Adipocyte (in vitro differentiated cells): Measurements from ENCODE around the gene TOR1AIP2.

Source experiments
- DNase-seq: peaks from one replicate; pipeline ENCODE4 v3.0.0-alpha.2; 2015; ENCODE audit warnings: low read depth
- H3K27me3 ChIP-seq: replicated peaks from 2 replicates; pipeline ENCODE4 v1.7.0; 2013; ENCODE audit warnings: mild to moderate bottlenecking, low read length, moderate library complexity; ENCODE audit not compliant: control insufficient read depth, insufficient read depth
- H3K36me3 ChIP-seq: 2 replicates; pipeline ENCODE4 v1.7.0; 2013; ENCODE audit warnings: low read length, mild to moderate bottlenecking, moderate library complexity; ENCODE audit not compliant: control insufficient read depth, insufficient read depth, severe bottlenecking
- H3K4me1 ChIP-seq: 2 replicates; pipeline ENCODE4 v1.7.0; 2013; ENCODE audit warnings: mild to moderate bottlenecking, low read length, moderate library complexity; ENCODE audit not compliant: control insufficient read depth, insufficient read depth
- H3K4me3 ChIP-seq: 2 replicates; pipeline ENCODE4 v1.7.0; 2013; ENCODE audit warnings: mild to moderate bottlenecking, low read length, moderate library complexity
- H3K9ac ChIP-seq: 2 replicates; pipeline ENCODE4 v1.7.0; 2013; ENCODE audit warnings: mild to moderate bottlenecking, low read length, moderate library complexity
- H3K9me3 ChIP-seq: 2 replicates; pipeline ENCODE4 v1.7.0; 2013; ENCODE audit warnings: mild to moderate bottlenecking, low read length, moderate library complexity; ENCODE audit not compliant: control insufficient read depth

Gene TOR1AIP2

GRCh38 chr1:179910934-179911333 is 33.3 kb upstream of the TOR1AIP2 start:
- H3K9ac ChIP-seq, result no peak overlapping the region
- no peaks in the 10 kb centered on the region for H3K27me3 ChIP-seq
- no peaks in the 10 kb centered on the region for H3K4me1 ChIP-seq
- H3K36me3 ChIP-seq, result peaks cover 80% of the 10 kb centered on the region
- H3K9me3 ChIP-seq, result no peaks in the 10 kb centered on the region
- no peak for DNase-seq
- H3K4me3 ChIP-seq, result no peak overlapping the region

DNA sequence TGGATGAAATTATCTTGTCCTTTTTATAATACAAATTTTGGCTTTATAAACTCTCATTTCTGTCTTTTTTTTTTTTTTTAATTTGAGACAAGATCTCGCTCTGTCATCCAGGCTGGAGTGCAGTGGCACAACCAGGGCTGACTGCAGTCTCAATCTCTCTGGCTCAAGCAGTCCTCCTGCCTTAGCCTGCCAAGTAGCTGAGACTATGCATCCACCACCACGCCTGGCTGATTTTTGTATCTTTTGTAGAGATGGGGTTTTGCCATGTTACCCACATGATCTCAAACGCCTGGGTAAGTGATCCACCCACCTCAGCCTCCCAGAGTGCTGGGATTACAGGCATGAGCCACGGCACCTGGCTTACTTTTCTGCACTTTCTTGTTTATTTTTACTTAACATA is 12.0 kb upstream of the TOR1AIP2 start:
- H3K4me3 ChIP-seq, result no peak overlapping the region
- H3K36me3 ChIP-seq, result peaks cover 81% of the 10 kb centered on the region
- H3K9me3 ChIP-seq, result no peaks in the 10 kb centered on the region
- no peak for DNase-seq
- H3K4me1 ChIP-seq, result peaks cover under 1% of the 10 kb centered on the region
- no peak overlapping the region for H3K9ac ChIP-seq
- no peaks in the 10 kb centered on the region for H3K27me3 ChIP-seq

DNA sequence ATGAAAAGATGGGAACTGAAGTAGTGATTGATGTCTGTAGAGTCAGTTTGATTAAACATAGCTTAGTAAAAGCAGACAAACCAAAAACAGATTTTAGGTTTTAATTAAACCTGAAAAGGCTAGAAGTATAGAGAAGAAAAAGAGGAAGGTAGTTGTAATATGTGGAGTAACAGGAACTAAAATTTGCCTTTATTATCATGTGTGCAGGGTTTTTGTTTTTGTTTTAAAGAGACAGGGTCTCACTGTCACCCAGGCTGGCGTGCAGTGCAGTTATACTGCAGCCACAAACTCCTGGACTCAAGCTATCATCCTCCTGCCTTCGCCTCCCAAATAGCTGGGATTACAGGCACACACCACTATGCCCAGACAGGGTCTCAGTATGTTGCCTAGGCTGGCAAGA is 10.5 kb upstream of the TOR1AIP2 start:
- Histone ChIP-seq H3K9ac (no peak overlapping the region), H3K4me1 (peaks cover 11% of the 10 kb centered on the region), H3K4me3 (no peak overlapping the region), H3K27me3 (no peaks in the 10 kb centered on the region), H3K9me3 (no peaks in the 10 kb centered on the region), H3K36me3 (peaks cover 78% of the 10 kb centered on the region)
- DNase-seq, result no peak

- peak; percentile 15 for DNase-seq
- H3K36me3 ChIP-seq, result peaks cover 43% of the 10 kb centered on the region
- H3K4me1 ChIP-seq, result peaks cover 17% of the 10 kb centered on the region
- no peaks in the 10 kb centered on the region for H3K27me3 ChIP-seq
- no peaks in the 10 kb centered on the region for H3K9me3 ChIP-seq
- H3K9ac ChIP-seq, result peak overlapping the region; percentile 91
- H3K4me3 ChIP-seq, result peak overlapping the region; percentile 97
These were observed 6.1 kb upstream of the TOR1AIP2 start for GRCh38 chr1:179883745-179884138.

GRCh38 chr1:179883040-179883744 is 5.6 kb upstream of the TOR1AIP2 start:
- H3K4me1 ChIP-seq, result peaks cover 17% of the 10 kb centered on the region
- peak; percentile 8 for DNase-seq
- H3K9ac ChIP-seq, result peak overlapping the region; percentile 91
- no peaks in the 10 kb centered on the region for H3K27me3 ChIP-seq
- H3K36me3 ChIP-seq, result peaks cover 37% of the 10 kb centered on the region
- peak overlapping the region; percentile 97 for H3K4me3 ChIP-seq
- no peaks in the 10 kb centered on the region for H3K9me3 ChIP-seq

- Histone ChIP-seq H3K4me3 (peak within 1 kb of the TSS; percentile 97), H3K4me1 (peaks cover 20% of the 10 kb centered on the region), H3K27me3 (no peaks in the 10 kb centered on the region), H3K36me3 (peaks cover 30% of the 10 kb centered on the region), H3K9ac (peak within 1 kb of the TSS; percentile 91), H3K9me3 (no peaks in the 10 kb centered on the region)
- peak; percentile 99 for DNase-seq
These were observed 4.8 kb upstream of the TOR1AIP2 start, which contains the start of gene TOR1AIP1 for GRCh38 chr1:179882253-179883039. Gene TOR1AIP1, plus strand, starts transcription at chr1:179882285. Its CDS starts 218 bp downstream, at chr1:179882503.

- H3K36me3 ChIP-seq, result peaks cover 26% of the 10 kb centered on the region
- H3K4me3 ChIP-seq, result peak overlapping the region; percentile 97
- H3K4me1 ChIP-seq, result peaks cover 21% of the 10 kb centered on the region
- no peaks in the 10 kb centered on the region for H3K9me3 ChIP-seq
- H3K9ac ChIP-seq, result peak overlapping the region; percentile 91
- H3K27me3 ChIP-seq, result no peaks in the 10 kb centered on the region
- peak; percentile 92 for DNase-seq
These were observed 4.1 kb upstream of the TOR1AIP2 start for GRCh38 chr1:179881642-179882252.

GRCh38 chr1:179879797-179880196 is 2.2 kb upstream of the TOR1AIP2 start:
- Histone ChIP-seq H3K36me3 (peaks cover 7% of the 10 kb centered on the region), H3K4me3 (no peak overlapping the region), H3K4me1 (peaks cover 38% of the 10 kb centered on the region), H3K9me3 (no peaks in the 10 kb centered on the region), H3K9ac (no peak overlapping the region), H3K27me3 (no peaks in the 10 kb centered on the region)
- DNase-seq, result no peak

- Histone ChIP-seq H3K9ac (peak overlapping the region; percentile 94), H3K9me3 (no peaks in the 10 kb centered on the region), H3K27me3 (no peaks in the 10 kb centered on the region), H3K36me3 (peaks cover 26% of the 10 kb centered on the region), H3K4me1 (peaks cover 41% of the 10 kb centered on the region), H3K4me3 (peak overlapping the region; percentile 95)
- DNase-seq, result peak; percentile 65
These were observed 1.3 kb downstream of the TOR1AIP2 start for GRCh38 chr1:179876300-179876715.

GRCh38 chr1:179875596-179876299 is 1.9 kb downstream of the TOR1AIP2 start:
- H3K4me3 ChIP-seq, result peak overlapping the region; percentile 95
- DNase-seq, result no peak
- H3K27me3 ChIP-seq, result no peaks in the 10 kb centered on the region
- peaks cover 40% of the 10 kb centered on the region for H3K4me1 ChIP-seq
- H3K9me3 ChIP-seq, result no peaks in the 10 kb centered on the region
- H3K36me3 ChIP-seq, result peaks cover 26% of the 10 kb centered on the region
- H3K9ac ChIP-seq, result peak overlapping the region; percentile 94
